MG63 (cell line): ENCODE results near the gene CLEC3B. TPM values are rescaled to one million over a fixed set of nuclear protein-coding genes. Genes with fewer than 3 reads are reported as not detected.
"Not testable (repeated sequence)": the region's sequence is repeated elsewhere in the genome, so short reads cannot be mapped to it uniquely, and the experiment has no call there.

ENCODE experiments used
- DNase-seq: peaks from one replicate; pipeline ENCODE4 v3.0.0-alpha.2; 2020
- H3K27me3 ChIP-seq: fragments of 250-450 bp; sonication (Bioruptor Pico); 2 replicates; pipeline ENCODE4 v1.5.1; 2020; ENCODE audit warnings: mild to moderate bottlenecking, moderate library complexity
- H3K36me3 ChIP-seq: fragments of 250-450 bp; sonication (Bioruptor Pico); 2 replicates; pipeline ENCODE4 v1.5.1; 2020; ENCODE audit warnings: mild to moderate bottlenecking, moderate library complexity
- H3K4me3 ChIP-seq: fragments of 250-450 bp; sonication (Bioruptor Pico); 2 replicates; pipeline ENCODE4 v1.5.1; 2020; ENCODE audit warnings: mild to moderate bottlenecking, moderate library complexity
- H3K9me3 ChIP-seq: fragments of 250-450 bp; sonication (Bioruptor Pico); 2 replicates; pipeline ENCODE4 v1.5.1; 2020; ENCODE audit warnings: mild to moderate bottlenecking, moderate library complexity
- total RNA-seq: library from RNA; depleted of rRNA; stranded (reverse); fragments of >200 nt; shearing (Covaris generic); gene quantifications from 2 replicates; pipeline ENCODE4 v1.2.3, GENCODE V29; 2014; ENCODE audit warnings: low replicate concordance; rRNA removed

The CLEC3B gene
- total RNA-seq, 1 experiment from 2014 or later = 0.10 TPM

GRCh38 chr3:45067941-45068340, 41.8 kb downstream of the CLEC3B start:
- Histone ChIP-seq H3K9me3 (no peaks in the 10 kb centered on the region), H3K4me3 (no peak overlapping the region), H3K27me3 (no peaks in the 10 kb centered on the region), H3K36me3 (no peaks in the 10 kb centered on the region)
- no peak for DNase-seq

GRCh38 chr3:45071075-45071474, 45.0 kb downstream of the CLEC3B start:
- no peak for DNase-seq
- Histone ChIP-seq H3K36me3 (no peaks in the 10 kb centered on the region), H3K4me3 (no peak overlapping the region), H3K9me3 (no peaks in the 10 kb centered on the region), H3K27me3 (no peaks in the 10 kb centered on the region)

- DNase-seq = no peak
- Histone ChIP-seq H3K4me3 (no peak overlapping the region), H3K9me3 (no peaks in the 10 kb centered on the region), H3K27me3 (no peaks in the 10 kb centered on the region), H3K36me3 (no peaks in the 10 kb centered on the region)
Measured at GRCh38 chr3:45075821-45076625, 49.9 kb downstream of the CLEC3B start.

GRCh38 chr3:45078256-45078655, 52.2 kb downstream of the CLEC3B start:
- not testable (repeated sequence) for DNase-seq, H3K27me3 ChIP-seq, H3K4me3 ChIP-seq, H3K36me3 ChIP-seq, H3K9me3 ChIP-seq

DNA sequence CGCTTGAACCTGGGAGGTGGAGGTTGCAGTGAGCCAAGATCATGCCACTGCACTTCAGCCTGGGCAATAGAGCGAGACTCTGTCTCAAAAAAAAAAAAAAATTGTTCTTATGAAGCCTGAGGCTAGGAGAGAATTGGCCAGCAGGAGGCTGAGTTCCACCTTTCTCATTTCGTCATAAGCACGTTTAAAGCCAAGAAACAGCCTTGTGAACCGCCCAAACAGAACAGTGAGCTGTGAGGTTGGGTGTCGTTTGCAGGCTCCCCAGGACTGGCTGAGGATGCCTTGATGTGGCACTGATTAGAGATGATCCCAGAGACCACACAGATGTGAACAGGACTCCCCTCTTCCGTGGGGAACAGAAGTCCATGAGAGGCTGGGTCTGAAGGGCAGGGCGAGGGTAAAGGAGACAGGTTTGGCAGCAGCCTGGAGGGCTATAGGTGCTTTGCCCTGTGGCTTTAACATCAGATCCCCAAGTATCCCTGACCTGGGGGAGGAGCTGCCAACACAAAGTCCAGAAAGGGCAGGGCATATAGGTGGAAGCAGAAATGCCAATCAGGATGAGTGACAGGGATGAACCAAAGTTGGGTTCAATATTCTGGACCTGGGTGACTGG, 52.9 kb downstream of the CLEC3B start:
- Histone ChIP-seq H3K9me3 (no peaks in the 10 kb centered on the region), H3K36me3 (no peaks in the 10 kb centered on the region), H3K27me3 (no peaks in the 10 kb centered on the region), H3K4me3 (no peak overlapping the region)
- DNase-seq = no peak

DNA sequence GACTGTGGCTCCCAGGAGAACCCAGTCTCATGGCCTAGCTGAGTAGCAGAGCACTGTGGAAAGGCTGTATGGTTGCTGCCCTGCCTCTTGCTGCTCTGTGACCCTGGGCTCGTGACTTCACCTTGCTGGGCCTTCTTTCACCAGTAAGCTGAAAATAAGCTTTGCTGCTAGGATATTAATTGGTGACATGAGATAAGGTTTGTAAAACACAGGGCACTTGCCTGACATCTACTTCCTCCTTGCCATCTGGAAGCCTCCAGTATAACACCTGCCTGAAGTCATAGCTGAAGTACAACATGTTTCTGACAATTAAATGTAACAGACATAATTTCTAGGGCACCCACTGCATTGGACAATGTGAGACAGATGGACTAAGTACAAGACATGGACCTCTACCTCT, 53.6 kb downstream of the CLEC3B start:
- DNase-seq = no peak
- no peak overlapping the region for H3K4me3 ChIP-seq
- H3K27me3 ChIP-seq = no peaks in the 10 kb centered on the region
- H3K9me3 ChIP-seq = no peaks in the 10 kb centered on the region
- H3K36me3 ChIP-seq = no peaks in the 10 kb centered on the region

DNA sequence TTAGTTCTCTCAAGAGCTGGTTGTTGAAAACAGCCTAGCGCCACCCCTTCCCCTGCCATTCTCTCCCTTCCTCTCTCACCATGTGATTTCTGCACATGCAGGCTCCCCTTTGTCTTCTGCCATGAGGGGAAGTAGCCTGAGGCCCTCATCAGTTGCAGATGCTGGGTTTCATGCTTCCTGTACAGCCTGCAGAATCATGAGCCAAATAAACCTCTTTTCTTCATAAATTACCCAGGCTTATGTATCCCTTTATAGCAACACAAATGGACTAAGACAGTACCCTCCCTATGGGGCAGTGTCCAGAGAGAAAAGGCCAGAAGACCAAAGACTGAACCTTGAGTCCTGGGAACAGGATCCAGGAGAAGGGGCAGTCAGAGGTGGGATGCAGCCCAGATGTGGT, 54.7 kb downstream of the CLEC3B start:
- no peaks in the 10 kb centered on the region for H3K9me3 ChIP-seq
- no peak overlapping the region for H3K4me3 ChIP-seq
- no peak for DNase-seq
- H3K36me3 ChIP-seq = no peaks in the 10 kb centered on the region
- H3K27me3 ChIP-seq = no peaks in the 10 kb centered on the region

GRCh38 chr3:45081506-45082141, 55.5 kb downstream of the CLEC3B start:
- no peak overlapping the region for H3K4me3 ChIP-seq
- DNase-seq = no peak
- no peaks in the 10 kb centered on the region for H3K9me3 ChIP-seq
- H3K36me3 ChIP-seq = no peaks in the 10 kb centered on the region
- no peaks in the 10 kb centered on the region for H3K27me3 ChIP-seq

- Histone ChIP-seq H3K4me3 (no peak overlapping the region), H3K36me3 (no peaks in the 10 kb centered on the region), H3K27me3 (no peaks in the 10 kb centered on the region), H3K9me3 (no peaks in the 10 kb centered on the region)
- peak; percentile 13 for DNase-seq
Measured at GRCh38 chr3:45082142-45082538, 56.0 kb downstream of the CLEC3B start.

GRCh38 chr3:45083023-45083422, 56.9 kb downstream of the CLEC3B start:
- Histone ChIP-seq H3K27me3 (no peaks in the 10 kb centered on the region), H3K36me3 (no peaks in the 10 kb centered on the region), H3K9me3 (no peaks in the 10 kb centered on the region), H3K4me3 (no peak overlapping the region)
- no peak for DNase-seq

GRCh38 chr3:45084361-45084760, 58.3 kb downstream of the CLEC3B start:
- H3K9me3 ChIP-seq = no peaks in the 10 kb centered on the region
- no peak overlapping the region for H3K4me3 ChIP-seq
- no peaks in the 10 kb centered on the region for H3K27me3 ChIP-seq
- no peaks in the 10 kb centered on the region for H3K36me3 ChIP-seq
- no peak for DNase-seq

GRCh38 chr3:45084820-45085816, 59.0 kb downstream of the CLEC3B start:
- Histone ChIP-seq H3K9me3 (no peaks in the 10 kb centered on the region), H3K27me3 (no peaks in the 10 kb centered on the region), H3K36me3 (no peaks in the 10 kb centered on the region), H3K4me3 (no peak overlapping the region)
- DNase-seq = peak; percentile 79

Other genes with a start within 250 kb of the CLEC3B start
- 0.69 and 1.5 TPM in 2 replicates for gene TMEM42, start 164.4 kb upstream of the CLEC3B start, total RNA-seq
- 0.43 TPM in 1 of 2 replicates, not detected in the other for gene TGM4, start 151.7 kb upstream of the CLEC3B start, total RNA-seq
- gene ZDHHC3, start 50.1 kb upstream of the CLEC3B start, total RNA-seq = 26.1 and 28.5 TPM in 2 replicates
- gene EXOSC7, start 50.1 kb upstream of the CLEC3B start, total RNA-seq = 22.4 and 44.3 TPM in 2 replicates
- 0.03 and 1.3 TPM in 2 replicates for gene CDCP1, start 120.1 kb downstream of the CLEC3B start, total RNA-seq
- 13.5 and 17.0 TPM in 2 replicates for gene TMEM158, start 200.0 kb downstream of the CLEC3B start, total RNA-seq